ENCODE measurements around the gene VTA1.

- TF ChIP-seq EZH2 (IDR thresholded peaks at IDR 0.05; ENCODE audit: low read length) = no peak
- TF ChIP-seq, protein P1, sequence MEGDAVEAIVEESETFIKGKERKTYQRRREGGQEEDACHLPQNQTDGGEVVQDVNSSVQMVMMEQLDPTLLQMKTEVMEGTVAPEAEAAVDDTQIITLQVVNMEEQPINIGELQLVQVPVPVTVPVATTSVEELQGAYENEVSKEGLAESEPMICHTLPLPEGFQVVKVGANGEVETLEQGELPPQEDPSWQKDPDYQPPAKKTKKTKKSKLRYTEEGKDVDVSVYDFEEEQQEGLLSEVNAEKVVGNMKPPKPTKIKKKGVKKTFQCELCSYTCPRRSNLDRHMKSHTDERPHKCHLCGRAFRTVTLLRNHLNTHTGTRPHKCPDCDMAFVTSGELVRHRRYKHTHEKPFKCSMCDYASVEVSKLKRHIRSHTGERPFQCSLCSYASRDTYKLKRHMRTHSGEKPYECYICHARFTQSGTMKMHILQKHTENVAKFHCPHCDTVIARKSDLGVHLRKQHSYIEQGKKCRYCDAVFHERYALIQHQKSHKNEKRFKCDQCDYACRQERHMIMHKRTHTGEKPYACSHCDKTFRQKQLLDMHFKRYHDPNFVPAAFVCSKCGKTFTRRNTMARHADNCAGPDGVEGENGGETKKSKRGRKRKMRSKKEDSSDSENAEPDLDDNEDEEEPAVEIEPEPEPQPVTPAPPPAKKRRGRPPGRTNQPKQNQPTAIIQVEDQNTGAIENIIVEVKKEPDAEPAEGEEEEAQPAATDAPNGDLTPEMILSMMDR (optimal IDR thresholded peaks at IDR 0.05 in 1 of 3, IDR thresholded peaks at IDR 0.05 in 1 of 3, conservative IDR thresholded peaks at IDR 0.05 in 1 of 3; ENCODE audit: extremely low read depth in 1 of 3, insufficient read depth in 2 of 3, low read length in 3 of 3) = no peak
Measured at GRCh38 chr6:142193621-142194020, 46.6 kb downstream of the VTA1 start.
